WTC11 (cell line): ENCODE measurements around the gene ACAA1. TPM values are rescaled to one million over a fixed set of nuclear protein-coding genes. Genes with fewer than 3 reads are reported as not detected.

Experiments used
- ATAC-seq: fragments of 200-7000 bp; cut with Tn5 transposase; 2 replicates; pipeline ENCODE4 v1.10.0; 2021; ENCODE audit warnings: mild to moderate bottlenecking, moderate library complexity
- CTCF ChIA-PET: fragments of 300-600 bp; sonication (Branson Sonifier 250); formaldehyde crosslinking; loops from one replicate; lab custom pipeline; 2021; ENCODE audit warnings: antibody characterized with exemption; lab: Charles Lee
- POLR2A ChIA-PET: fragments of 350-600 bp; sonication (Branson Sonifier 250); formaldehyde crosslinking; loops from one replicate; lab custom pipeline; 2021; ENCODE audit warnings: antibody characterized with exemption; lab: Charles Lee
- DNase-seq: peaks from one replicate; pipeline ENCODE4 v3.0.0; 2021; ENCODE audit warnings: low spot score
- H3K27ac Mint-ChIP-seq: 2 replicates; pipeline ENCODE4 v1.8.0; 2021; ENCODE audit warnings: mixed read lengths
- H3K27me3 Mint-ChIP-seq: 2 replicates; pipeline ENCODE4 v1.8.0; 2021; ENCODE audit warnings: low read depth, mild to moderate bottlenecking, moderate library complexity, mixed read lengths
- H3K36me3 Mint-ChIP-seq: 2 replicates; pipeline ENCODE4 v1.8.0; 2021; ENCODE audit warnings: mixed read lengths
- H3K4me1 Mint-ChIP-seq: 2 replicates; pipeline ENCODE4 v1.8.0; 2022; ENCODE audit warnings: mixed read lengths
- H3K4me3 Mint-ChIP-seq: 2 replicates; pipeline ENCODE4 v1.8.0; 2021; ENCODE audit warnings: mild to moderate bottlenecking, moderate library complexity, mixed read lengths
- H3K9me3 Mint-ChIP-seq: 2 replicates; pipeline ENCODE4 v1.8.0; 2021; ENCODE audit warnings: mixed read lengths
- ATF1 ChIP-seq: sonication (generic); formaldehyde crosslinking; IDR thresholded peaks from 2 replicates; pipeline ENCODE4 v1.8.1; 2023; ENCODE audit warnings: mild to moderate bottlenecking, moderate library complexity, missing genetic modification reagents
- NR1H2 ChIP-seq: sonication (generic); formaldehyde crosslinking; IDR thresholded peaks from 2 replicates; pipeline ENCODE4 v1.9.0; 2021; ENCODE audit warnings: mild to moderate bottlenecking, moderate library complexity, missing genetic modification reagents
- NR3C1 ChIP-seq: sonication (generic); formaldehyde crosslinking; conservative IDR thresholded peaks from 2 replicates; pipeline ENCODE4 v1.8.1; 2023; ENCODE audit warnings: low read depth, mild to moderate bottlenecking, missing genetic modification reagents
- TP53 ChIP-seq: sonication (generic); formaldehyde crosslinking; IDR thresholded peaks from 2 replicates; pipeline ENCODE4 v1.8.1; 2023; ENCODE audit warnings: mild to moderate bottlenecking, missing genetic modification reagents
- ZBTB43 ChIP-seq: sonication (generic); formaldehyde crosslinking; IDR thresholded peaks from 2 replicates; pipeline ENCODE4 v1.8.1; 2023; ENCODE audit warnings: mild to moderate bottlenecking, missing genetic modification reagents
- ZNF281 ChIP-seq: sonication (generic); formaldehyde crosslinking; IDR thresholded peaks from 2 replicates; pipeline ENCODE4 v1.8.0; 2023; ENCODE audit warnings: mild to moderate bottlenecking, missing genetic modification reagents
- ZNF532 ChIP-seq: fragments of 250-450 bp; sonication (Bioruptor Pico); IDR thresholded peaks from 2 replicates; pipeline ENCODE4 v1.9.0; 2021; ENCODE audit warnings: mild to moderate bottlenecking, borderline replicate concordance
- total RNA-seq: library from RNA; stranded (reverse); gene quantifications from 3 replicates; pipeline ENCODE4 v1.2.3, GENCODE V29; 2021
- TF ChIP-seq, protein P1 (sequence below): sonication (generic); formaldehyde crosslinking; IDR thresholded peaks from 2 replicates; pipeline ENCODE4 v1.8.0; 2022; ENCODE audit warnings: missing genetic modification reagents

The ACAA1 gene
- total RNA-seq, 1 experiment from 2014 or later: 46.5 TPM

GRCh38 chr3:38085311-38085942, 51.5 kb downstream of the ACAA1 start (continued):
- no peak for TF ChIP-seq ZNF281 (CRISPR knock-in tag)
- TF ChIP-seq NR1H2 (CRISPR knock-in tag): no peak
- TF ChIP-seq ATF1: no peak
- no peak for TF ChIP-seq ZNF532 (CRISPR knock-in tag)
- TF ChIP-seq ZBTB43 (CRISPR knock-in tag): no peak
- no peak for TF ChIP-seq TP53 (CRISPR knock-in tag)

GRCh38 chr3:38084334-38085310, 52.3 kb downstream of the ACAA1 start:
- H3K9me3 Mint-ChIP-seq: peaks cover 29% of the 10 kb centered on the region
- peaks cover 5% of the 10 kb centered on the region; the same call in 1 of the 2 replicates for H3K27me3 Mint-ChIP-seq

More at GRCh38 chr3:38084334-38085310, 52.3 kb downstream of the ACAA1 start:
- Mint-ChIP-seq H3K27ac (peak overlapping the region; percentile 21), H3K36me3 (peaks cover 30% of the 10 kb centered on the region), H3K4me1 (peaks cover 3% of the 10 kb centered on the region; the same call in 1 of the 2 replicates), H3K4me3 (no peak overlapping the region)
- TF ChIP-seq NR3C1: no peak
- TF ChIP-seq, protein P1, sequence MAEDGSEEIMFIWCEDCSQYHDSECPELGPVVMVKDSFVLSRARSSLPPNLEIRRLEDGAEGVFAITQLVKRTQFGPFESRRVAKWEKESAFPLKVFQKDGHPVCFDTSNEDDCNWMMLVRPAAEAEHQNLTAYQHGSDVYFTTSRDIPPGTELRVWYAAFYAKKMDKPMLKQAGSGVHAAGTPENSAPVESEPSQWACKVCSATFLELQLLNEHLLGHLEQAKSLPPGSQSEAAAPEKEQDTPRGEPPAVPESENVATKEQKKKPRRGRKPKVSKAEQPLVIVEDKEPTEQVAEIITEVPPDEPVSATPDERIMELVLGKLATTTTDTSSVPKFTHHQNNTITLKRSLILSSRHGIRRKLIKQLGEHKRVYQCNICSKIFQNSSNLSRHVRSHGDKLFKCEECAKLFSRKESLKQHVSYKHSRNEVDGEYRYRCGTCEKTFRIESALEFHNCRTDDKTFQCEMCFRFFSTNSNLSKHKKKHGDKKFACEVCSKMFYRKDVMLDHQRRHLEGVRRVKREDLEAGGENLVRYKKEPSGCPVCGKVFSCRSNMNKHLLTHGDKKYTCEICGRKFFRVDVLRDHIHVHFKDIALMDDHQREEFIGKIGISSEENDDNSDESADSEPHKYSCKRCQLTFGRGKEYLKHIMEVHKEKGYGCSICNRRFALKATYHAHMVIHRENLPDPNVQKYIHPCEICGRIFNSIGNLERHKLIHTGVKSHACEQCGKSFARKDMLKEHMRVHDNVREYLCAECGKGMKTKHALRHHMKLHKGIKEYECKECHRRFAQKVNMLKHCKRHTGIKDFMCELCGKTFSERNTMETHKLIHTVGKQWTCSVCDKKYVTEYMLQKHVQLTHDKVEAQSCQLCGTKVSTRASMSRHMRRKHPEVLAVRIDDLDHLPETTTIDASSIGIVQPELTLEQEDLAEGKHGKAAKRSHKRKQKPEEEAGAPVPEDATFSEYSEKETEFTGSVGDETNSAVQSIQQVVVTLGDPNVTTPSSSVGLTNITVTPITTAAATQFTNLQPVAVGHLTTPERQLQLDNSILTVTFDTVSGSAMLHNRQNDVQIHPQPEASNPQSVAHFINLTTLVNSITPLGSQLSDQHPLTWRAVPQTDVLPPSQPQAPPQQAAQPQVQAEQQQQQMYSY (CRISPR knock-in tag): peak; percentile 71
- DNase-seq (no peak), ATAC-seq (peak; percentile 45)
- ChIA-PET CTCF (interaction anchor here (1.4 kb wide), 1 partner anchor 15 kb away, joined by 3 read pairs; no protein-coding TSS in a partner anchor), POLR2A (no interaction called here)
